Esophagus muscularis mucosa (tissue), 4 donors: Measurements from ENCODE around the gene MYO10. TPM values are rescaled to one million over a fixed set of nuclear protein-coding genes. Genes with fewer than 3 reads are reported as not detected.

Experiments
- DNase-seq: peaks from one replicate; pipeline ENCODE4 v3.0.0-alpha.2; 2017; ENCODE audit errors: extremely low spot score
- H3K27ac ChIP-seq, 4 donors: fragments of 200-600 bp; sonication (generic); replicated peaks in 1 of 4; 1 replicate in 3 of 4; 2 replicates in 1 of 4; pipeline ENCODE4 v1.5.1; 2016 to 2019; ENCODE audit warnings: mild to moderate bottlenecking in 1 of 4
- H3K27me3 ChIP-seq, 4 donors: fragments of 200-600 bp; sonication (generic); one replicate each; pipeline versions ENCODE4 v1.5.1 to v1.6.0; 2016 to 2019
- H3K36me3 ChIP-seq, 4 donors: fragments of 200-600 bp; sonication (generic); one replicate each; pipeline ENCODE4 v1.5.1; 2016 to 2019
- H3K4me1 ChIP-seq, 4 donors: fragments of 200-600 bp; sonication (generic); one replicate each; pipeline ENCODE4 v1.5.1; 2016 to 2019
- H3K4me3 ChIP-seq, 4 donors: fragments of 200-600 bp; sonication (generic); 1 replicate in 2 of 4; 2 replicates in 2 of 4; pipeline ENCODE4 v1.5.1; 2016 to 2019; ENCODE audit warnings: mild to moderate bottlenecking in 4 of 4, moderate library complexity in 1 of 4
- H3K9me3 ChIP-seq, 4 donors: fragments of 200-600 bp; sonication (generic); 1 replicate in 3 of 4; 2 replicates in 1 of 4; pipeline ENCODE4 v1.5.1; 2016 to 2019
- CTCF ChIP-seq, 3 experiments: fragments of 200-600 bp in 2 of 3; fragments of 450-650 bp in 1 of 3; sonication (generic) in 2 of 3; IDR thresholded peaks; one replicate each; pipeline ENCODE4 v1.5.1; 2017 to 2019; ENCODE audit warnings: antibody characterized with exemption in 3 of 3, mild to moderate bottlenecking in 2 of 3, moderate library complexity in 1 of 3
- EP300 ChIP-seq: sonication (generic); formaldehyde crosslinking; IDR thresholded peaks from one replicate; pipeline ENCODE4 v1.6.1; 2017; ENCODE audit warnings: antibody characterized with exemption
- POLR2A ChIP-seq: fragments of 450-650 bp; IDR thresholded peaks from one replicate; pipeline ENCODE4 v1.6.1; 2017; ENCODE audit warnings: antibody characterized with exemption, moderate library complexity, mild to moderate bottlenecking, low read depth
- POLR2AphosphoS5 ChIP-seq, 2 donors: sonication (generic); formaldehyde crosslinking; IDR thresholded peaks; one replicate each; pipeline ENCODE4 v1.6.1; 2017; ENCODE audit warnings: antibody characterized with exemption in 2 of 2
- WGBS: methylation state at CpG from one replicate; pipeline ENCODE4 v1.1.5; 2018; 5-methylcytosine and 5-hydroxymethylcytosine counted together
- intact Hi-C: fragments of 100-400 bp; cut with DNase I; formaldehyde crosslinking; loops from one replicate; pipeline ENCODE4 v1.15.1; 2023
- total RNA-seq, 4 donors: library from RNA; depleted of rRNA; stranded (reverse); fragments of >200 nt; gene quantifications; one replicate each; pipeline versions ENCODE4 v1.1.0 to v1.2.1, GENCODE V29; 2016

MYO10 gene
- total RNA-seq, 4 donors from 2014 or later, result 7.1 to 9.3 (median 7.8) TPM

- no peaks in the 10 kb centered on the region for H3K9me3 ChIP-seq
- H3K4me3 ChIP-seq, result no peak overlapping the region
- no peak overlapping the region for H3K27ac ChIP-seq
- WGBS, result 78% methylated on average over 13 of the region's 13 CpGs
- TF ChIP-seq POLR2AphosphoS5 (IDR thresholded peaks at IDR 0.05), result no peak
- TF ChIP-seq POLR2A, result no peak
- no peak for TF ChIP-seq EP300
- TF ChIP-seq CTCF (IDR thresholded peaks at IDR 0.05), result no peak
- H3K4me1 ChIP-seq, result no peaks in the 10 kb centered on the region
- no peaks in the 10 kb centered on the region for H3K36me3 ChIP-seq
- intact Hi-C loops, result no loop called here
- H3K27me3 ChIP-seq, result no peaks in the 10 kb centered on the region
- DNase-seq, result no peak
These were observed 41.6 kb downstream of the MYO10 start for GRCh38 chr5:16894236-16895057.

- no peak for TF ChIP-seq POLR2AphosphoS5 (IDR thresholded peaks at IDR 0.05)
- no peak for TF ChIP-seq EP300
- intact Hi-C loops, result no loop called here
- 88% methylated on average over 8 of the region's 8 CpGs for WGBS
- Histone ChIP-seq H3K27me3 (no peaks in the 10 kb centered on the region), H3K27ac (no peak overlapping the region), H3K4me3 (no peak overlapping the region), H3K4me1 (peaks cover 0 to 1% (median 0%) of the 10 kb centered on the region in 4 donors), H3K36me3 (no peaks in the 10 kb centered on the region), H3K9me3 (no peaks in the 10 kb centered on the region)
- DNase-seq, result no peak
These were observed 45.1 kb downstream of the MYO10 start for GRCh38 chr5:16891033-16891432.

- Histone ChIP-seq H3K4me1 (peaks cover 0 to 6% (median 0%) of the 10 kb centered on the region in 4 donors), H3K9me3 (no peaks in the 10 kb centered on the region), H3K27ac (no peak overlapping the region), H3K36me3 (no peaks in the 10 kb centered on the region), H3K4me3 (no peak overlapping the region), H3K27me3 (no peaks in the 10 kb centered on the region)
- 37% methylated on average over 5 of the region's 5 CpGs for WGBS
- TF ChIP-seq EP300 (no peak), CTCF (IDR thresholded peaks at IDR 0.05) (no peak), POLR2A (no peak)
- intact Hi-C loops, result no loop called here
- no peak for DNase-seq
These were observed 46.0 kb downstream of the MYO10 start for GRCh38 chr5:16889972-16890519.

GRCh38 chr5:16889203-16889971 lies 46.7 kb downstream of the MYO10 start:
- intact Hi-C loops, result no loop called here
- Histone ChIP-seq H3K27ac (no peak overlapping the region), H3K27me3 (no peaks in the 10 kb centered on the region), H3K9me3 (no peaks in the 10 kb centered on the region), H3K4me3 (no peak overlapping the region), H3K4me1 (peaks cover 0 to 6% (median 0%) of the 10 kb centered on the region in 4 donors), H3K36me3 (no peaks in the 10 kb centered on the region)
- 85% methylated on average over 8 of the region's 8 CpGs for WGBS
- DNase-seq, result no peak
- TF ChIP-seq CTCF (IDR thresholded peaks at IDR 0.05) (no peak), POLR2AphosphoS5 (IDR thresholded peaks at IDR 0.05) (no peak), POLR2A (no peak)

GRCh38 chr5:16888694-16889124 lies 47.4 kb downstream of the MYO10 start:
- WGBS, result 74% methylated on average over 3 of the region's 3 CpGs
- H3K9me3 ChIP-seq, result no peaks in the 10 kb centered on the region
- peaks cover 0 to 10% (median 0%) of the 10 kb centered on the region in 4 donors for H3K4me1 ChIP-seq
- H3K27ac ChIP-seq, result no peak overlapping the region
- no peak overlapping the region for H3K4me3 ChIP-seq
- DNase-seq, result no peak
- intact Hi-C loops, result no loop called here
- H3K36me3 ChIP-seq, result no peaks in the 10 kb centered on the region
- TF ChIP-seq CTCF (IDR thresholded peaks at IDR 0.05), result no peak
- TF ChIP-seq POLR2AphosphoS5 (IDR thresholded peaks at IDR 0.05), result no peak
- no peak for TF ChIP-seq POLR2A
- TF ChIP-seq EP300, result no peak
- no peaks in the 10 kb centered on the region for H3K27me3 ChIP-seq
